ENCODE data around the gene TNIP1.

The TNIP1 gene

DNA sequence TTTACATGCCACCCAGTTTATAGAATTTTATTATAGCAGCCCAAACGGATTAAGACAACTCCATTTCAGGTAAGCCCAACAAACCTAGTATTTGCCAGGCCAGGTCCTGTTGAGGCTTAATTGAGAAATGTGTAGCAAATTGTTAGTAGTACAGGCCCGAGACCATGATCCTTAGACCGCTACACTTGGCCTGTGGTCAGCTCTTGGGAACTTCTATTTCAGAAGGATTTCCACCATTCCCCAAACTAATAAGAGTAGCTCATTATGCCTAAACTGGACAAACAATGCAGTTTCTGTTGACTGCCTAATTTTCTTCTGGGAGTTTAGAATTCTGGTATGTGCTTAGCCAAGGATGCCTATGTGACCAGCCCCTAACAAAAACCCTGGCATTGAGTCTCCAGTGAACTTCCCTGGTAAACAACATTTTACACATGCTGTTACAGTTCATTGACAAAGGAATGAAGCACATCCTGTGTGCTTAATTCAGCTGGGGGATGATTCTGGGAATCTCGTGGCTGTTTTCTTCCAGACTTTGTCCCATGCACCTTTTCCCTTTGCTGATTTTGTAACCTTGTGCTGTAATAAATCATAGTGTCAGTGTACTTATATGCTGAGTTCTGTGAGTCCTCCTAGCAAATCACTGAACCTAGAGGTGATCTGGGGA lies 66.0 kb downstream of the TNIP1 start:
- no peak overlapping the region for H3K4me3 ChIP-seq (ENCODE audit: low read depth, low read length)
- TF ChIP-seq, protein P1, sequence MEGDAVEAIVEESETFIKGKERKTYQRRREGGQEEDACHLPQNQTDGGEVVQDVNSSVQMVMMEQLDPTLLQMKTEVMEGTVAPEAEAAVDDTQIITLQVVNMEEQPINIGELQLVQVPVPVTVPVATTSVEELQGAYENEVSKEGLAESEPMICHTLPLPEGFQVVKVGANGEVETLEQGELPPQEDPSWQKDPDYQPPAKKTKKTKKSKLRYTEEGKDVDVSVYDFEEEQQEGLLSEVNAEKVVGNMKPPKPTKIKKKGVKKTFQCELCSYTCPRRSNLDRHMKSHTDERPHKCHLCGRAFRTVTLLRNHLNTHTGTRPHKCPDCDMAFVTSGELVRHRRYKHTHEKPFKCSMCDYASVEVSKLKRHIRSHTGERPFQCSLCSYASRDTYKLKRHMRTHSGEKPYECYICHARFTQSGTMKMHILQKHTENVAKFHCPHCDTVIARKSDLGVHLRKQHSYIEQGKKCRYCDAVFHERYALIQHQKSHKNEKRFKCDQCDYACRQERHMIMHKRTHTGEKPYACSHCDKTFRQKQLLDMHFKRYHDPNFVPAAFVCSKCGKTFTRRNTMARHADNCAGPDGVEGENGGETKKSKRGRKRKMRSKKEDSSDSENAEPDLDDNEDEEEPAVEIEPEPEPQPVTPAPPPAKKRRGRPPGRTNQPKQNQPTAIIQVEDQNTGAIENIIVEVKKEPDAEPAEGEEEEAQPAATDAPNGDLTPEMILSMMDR (IDR thresholded peaks at IDR 0.05; ENCODE audit: control insufficient read depth, extremely low read depth, insufficient read depth), result no peak
- no peak for DNase-seq (ENCODE audit: low read depth)

DNA sequence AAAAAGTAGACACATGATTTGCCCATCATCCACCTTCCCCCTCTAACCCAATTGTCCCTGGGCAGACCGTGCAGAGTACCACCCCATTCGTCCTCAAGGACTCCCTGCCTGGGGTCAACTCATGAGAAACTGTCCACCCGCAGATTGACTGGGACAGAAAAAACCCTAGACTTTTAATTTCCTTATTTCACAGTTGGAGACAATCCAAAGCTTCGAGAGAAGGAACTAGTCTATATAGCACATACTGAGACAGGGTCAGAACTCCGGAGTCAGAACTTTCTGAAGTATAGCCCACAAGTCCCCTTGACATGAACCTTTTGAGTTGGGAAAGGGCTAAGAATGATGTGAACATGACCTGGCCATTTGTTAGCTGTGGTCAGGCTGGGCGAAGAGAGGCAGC lies 68.0 kb downstream of the TNIP1 start:
- TF ChIP-seq, protein P1 (IDR thresholded peaks at IDR 0.05; ENCODE audit: control insufficient read depth, extremely low read depth, insufficient read depth), result no peak
- H3K4me3 ChIP-seq (ENCODE audit: low read depth, low read length), result no peak overlapping the region
- DNase-seq (ENCODE audit: low read depth), result no peak

DNA sequence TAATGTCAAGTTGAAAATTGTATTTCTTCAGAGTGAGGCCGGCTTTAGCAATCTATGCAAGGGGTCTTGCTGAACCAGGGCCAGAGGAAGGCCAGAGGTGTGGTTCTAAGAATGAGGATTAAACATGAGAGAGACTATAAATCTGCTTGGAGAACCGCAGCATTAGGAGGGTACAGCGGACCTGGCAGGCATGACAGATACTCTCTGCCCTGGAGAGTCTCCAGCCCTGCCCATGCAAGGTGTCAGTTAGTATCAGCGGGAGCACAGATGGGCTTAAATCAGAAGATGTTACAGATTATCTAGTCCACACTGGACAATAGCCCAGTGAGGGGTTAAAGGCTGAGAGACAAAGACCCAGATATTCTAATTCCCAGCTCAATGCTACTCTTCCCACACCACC lies 71.9 kb downstream of the TNIP1 start:
- TF ChIP-seq, protein P1 (IDR thresholded peaks at IDR 0.05; ENCODE audit: control insufficient read depth, extremely low read depth, insufficient read depth), result no peak
- no peak for DNase-seq (ENCODE audit: low read depth)
- no peak overlapping the region for H3K4me3 ChIP-seq (ENCODE audit: low read depth, low read length)

DNA sequence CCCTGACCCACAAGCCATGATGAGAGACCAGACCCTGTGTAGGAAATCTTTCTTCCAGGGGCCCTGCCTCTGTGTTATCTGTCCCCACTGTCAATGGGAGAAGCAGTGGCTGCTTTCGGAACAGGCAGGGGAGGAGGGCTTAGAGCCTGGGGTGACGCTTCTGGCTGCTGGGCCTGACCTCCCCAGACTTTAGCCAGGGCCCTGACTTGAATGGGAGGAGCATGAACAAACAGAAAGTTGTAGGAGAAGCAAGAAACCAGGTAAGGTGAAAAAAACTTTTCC lies 72.7 kb downstream of the TNIP1 start:
- TF ChIP-seq, protein P1 (IDR thresholded peaks at IDR 0.05; ENCODE audit: control insufficient read depth, extremely low read depth, insufficient read depth), result no peak
- DNase-seq (ENCODE audit: low read depth), result no peak
- no peak overlapping the region for H3K4me3 ChIP-seq (ENCODE audit: low read depth, low read length)

DNA sequence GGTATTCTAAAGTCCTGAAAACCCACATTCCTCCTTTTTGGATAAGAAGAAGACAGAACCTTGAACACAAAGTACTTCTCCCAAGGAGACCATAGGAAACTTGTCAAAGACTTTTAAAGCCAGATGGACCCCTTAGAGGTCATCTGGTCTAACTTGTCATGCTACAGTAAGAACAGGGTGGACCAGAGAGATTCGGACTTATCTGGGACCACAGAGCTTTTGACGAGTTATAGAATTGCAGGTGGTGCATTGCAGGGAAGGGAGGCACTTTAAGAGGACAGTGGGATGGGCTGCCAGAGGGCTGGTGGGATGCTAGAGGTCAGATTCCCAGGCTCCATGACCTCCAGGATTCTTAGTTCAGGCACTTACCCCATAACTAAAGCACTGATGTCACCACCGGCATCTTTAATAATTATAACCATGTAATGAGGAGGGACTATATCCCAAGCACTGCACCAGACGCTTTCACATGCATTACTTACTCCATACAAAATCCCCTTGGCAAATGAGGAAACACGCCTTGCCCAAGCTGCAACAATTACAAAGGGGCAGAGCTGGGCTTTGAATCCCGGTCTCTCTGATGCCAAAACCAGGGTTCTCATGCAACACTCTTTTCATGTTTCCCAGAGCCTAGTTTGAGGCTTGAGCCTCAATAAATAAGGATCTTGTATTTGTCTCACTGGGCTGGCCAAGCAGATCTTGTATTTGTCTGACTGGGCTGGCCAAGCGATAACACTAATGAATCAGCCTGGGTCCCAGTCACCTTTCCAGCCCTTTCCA lies 73.2 kb downstream of the TNIP1 start:
- DNase-seq (ENCODE audit: low read depth), result no peak
- TF ChIP-seq, protein P1 (IDR thresholded peaks at IDR 0.05; ENCODE audit: control insufficient read depth, extremely low read depth, insufficient read depth), result no peak
- no peak overlapping the region for H3K4me3 ChIP-seq (ENCODE audit: low read depth, low read length)

DNA sequence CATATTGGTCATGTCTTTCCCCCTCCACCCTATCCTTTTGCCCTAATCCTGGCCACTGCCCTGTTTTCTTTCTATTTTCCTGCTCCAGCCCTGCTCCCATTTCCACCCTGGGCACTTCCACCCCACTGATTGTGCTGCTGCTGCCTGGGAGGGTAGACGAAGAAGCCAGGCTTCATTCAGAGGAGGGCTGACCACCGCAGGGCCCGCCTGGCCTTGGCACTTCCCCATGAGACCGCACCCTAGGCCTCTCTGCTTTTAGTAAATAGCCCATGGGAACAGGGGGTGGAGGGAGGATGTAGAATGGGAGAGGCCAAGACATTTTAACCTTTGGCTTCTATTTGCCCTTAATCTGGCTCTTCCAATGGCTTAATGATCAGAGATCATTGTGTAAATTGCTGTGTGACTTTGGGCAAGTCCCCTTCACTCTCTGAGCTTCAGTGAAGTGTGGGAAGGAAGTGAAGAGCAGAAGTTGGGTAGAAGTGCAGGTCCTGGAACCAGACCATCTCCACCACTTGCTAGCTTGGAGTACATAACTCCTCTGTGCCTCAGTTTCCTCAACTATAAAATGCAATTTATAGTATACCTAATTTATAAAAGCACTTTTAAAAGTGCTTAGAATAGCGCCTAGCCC lies 74.0 kb downstream of the TNIP1 start:
- no peak for DNase-seq (ENCODE audit: low read depth)
- no peak overlapping the region for H3K4me3 ChIP-seq (ENCODE audit: low read depth, low read length)
- TF ChIP-seq, protein P1 (IDR thresholded peaks at IDR 0.05; ENCODE audit: control insufficient read depth, extremely low read depth, insufficient read depth), result no peak

Data from LNCaP clone FGC (cell line).